ENCODE data around the gene TNFAIP3. TPM values are rescaled to one million over a fixed set of nuclear protein-coding genes. Genes with fewer than 3 reads are reported as not detected.

The TNFAIP3 gene
- polyA plus RNA-seq (2012; ENCODE audit: insufficient read length, low read depth): 6.1 TPM

GRCh38 chr6:137866914-137867684, at the start of gene TNFAIP3:
Gene TNFAIP3, plus strand, starts transcription at chr6:137867259. Its CDS starts 3,969 bp downstream, at chr6:137871228.
- TF ChIP-seq SIN3A (IDR thresholded peaks at IDR 0.05; ENCODE audit: borderline replicate concordance, insufficient read depth, low read length) (peak; percentile 15; the same call in 1 of the 2 replicates), POLR2AphosphoS5 (IDR thresholded peaks at IDR 0.05; ENCODE audit: low read depth, low read length) (no peak), FOXP2 (optimal IDR thresholded peaks at IDR 0.05; ENCODE audit: borderline replicate concordance, extremely low read depth, extremely low read length, insufficient read depth) (peak; percentile 54)

- TF ChIP-seq SIN3A (IDR thresholded peaks at IDR 0.05; ENCODE audit: borderline replicate concordance, insufficient read depth, low read length): no peak
- TF ChIP-seq POLR2AphosphoS5 (IDR thresholded peaks at IDR 0.05; ENCODE audit: low read depth, low read length): no peak
- no peak for TF ChIP-seq TAF1 (IDR thresholded peaks at IDR 0.05; ENCODE audit: borderline replicate concordance, insufficient read depth, low read length)
These were observed 48.6 kb upstream of the TNFAIP3 start for GRCh38 chr6:137818440-137818839.

GRCh38 chr6:137819740-137820139, 47.3 kb upstream of the TNFAIP3 start:
- TF ChIP-seq FOXP2 (optimal IDR thresholded peaks at IDR 0.05; ENCODE audit: borderline replicate concordance, extremely low read depth, extremely low read length, insufficient read depth) (no peak), REST (IDR thresholded peaks at IDR 0.05; ENCODE audit: insufficient read depth in 1 of 2, low read depth in 2 of 2, low read length in 2 of 2) (no peak), POLR2AphosphoS5 (IDR thresholded peaks at IDR 0.05; ENCODE audit: low read depth, low read length) (no peak), TAF1 (IDR thresholded peaks at IDR 0.05; ENCODE audit: borderline replicate concordance, insufficient read depth, low read length) (no peak), SIN3A (IDR thresholded peaks at IDR 0.05; ENCODE audit: borderline replicate concordance, insufficient read depth, low read length) (no peak)

- TF ChIP-seq POLR2AphosphoS5 (IDR thresholded peaks at IDR 0.05; ENCODE audit: low read depth, low read length) (no peak), FOXP2 (optimal IDR thresholded peaks at IDR 0.05; ENCODE audit: borderline replicate concordance, extremely low read depth, extremely low read length, insufficient read depth) (no peak), TAF1 (IDR thresholded peaks at IDR 0.05; ENCODE audit: borderline replicate concordance, insufficient read depth, low read length) (no peak), REST (IDR thresholded peaks at IDR 0.05; ENCODE audit: insufficient read depth in 1 of 2, low read depth in 2 of 2, low read length in 2 of 2) (no peak), SIN3A (IDR thresholded peaks at IDR 0.05; ENCODE audit: borderline replicate concordance, insufficient read depth, low read length) (no peak)
These were observed 46.6 kb upstream of the TNFAIP3 start for GRCh38 chr6:137820425-137820824.

- TF ChIP-seq POLR2AphosphoS5 (IDR thresholded peaks at IDR 0.05; ENCODE audit: low read depth, low read length) (no peak), SIN3A (IDR thresholded peaks at IDR 0.05; ENCODE audit: borderline replicate concordance, insufficient read depth, low read length) (no peak), REST (IDR thresholded peaks at IDR 0.05; ENCODE audit: insufficient read depth in 1 of 2, low read depth in 2 of 2, low read length in 2 of 2) (no peak), TAF1 (IDR thresholded peaks at IDR 0.05; ENCODE audit: borderline replicate concordance, insufficient read depth, low read length) (no peak), FOXP2 (optimal IDR thresholded peaks at IDR 0.05; ENCODE audit: borderline replicate concordance, extremely low read depth, extremely low read length, insufficient read depth) (no peak)
These were observed 46.1 kb upstream of the TNFAIP3 start for GRCh38 chr6:137820952-137821351.

GRCh38 chr6:137821491-137821890, 45.6 kb upstream of the TNFAIP3 start:
- no peak for TF ChIP-seq POLR2AphosphoS5 (IDR thresholded peaks at IDR 0.05; ENCODE audit: low read depth, low read length)
- TF ChIP-seq REST (IDR thresholded peaks at IDR 0.05; ENCODE audit: insufficient read depth in 1 of 2, low read depth in 2 of 2, low read length in 2 of 2): no peak
- TF ChIP-seq SIN3A (IDR thresholded peaks at IDR 0.05; ENCODE audit: borderline replicate concordance, insufficient read depth, low read length): no peak
- no peak for TF ChIP-seq TAF1 (IDR thresholded peaks at IDR 0.05; ENCODE audit: borderline replicate concordance, insufficient read depth, low read length)
- no peak for TF ChIP-seq FOXP2 (optimal IDR thresholded peaks at IDR 0.05; ENCODE audit: borderline replicate concordance, extremely low read depth, extremely low read length, insufficient read depth)
